NCI-H2029 (cell line): Measurements from ENCODE around the gene PGAM4.
"Not testable (repeated sequence)": the region's sequence is repeated elsewhere in the genome, so short reads cannot be mapped to it uniquely, and the experiment has no call there.

ENCODE experiments used
- DNase-seq: peaks from one replicate; lab custom pipeline; 2025; lab: John Stamatoyannopoulos, UW

The PGAM4 gene

GRCh38 chrX:77925764-77926163 is 43.7 kb downstream of the PGAM4 start:
- no peak for DNase-seq

DNA sequence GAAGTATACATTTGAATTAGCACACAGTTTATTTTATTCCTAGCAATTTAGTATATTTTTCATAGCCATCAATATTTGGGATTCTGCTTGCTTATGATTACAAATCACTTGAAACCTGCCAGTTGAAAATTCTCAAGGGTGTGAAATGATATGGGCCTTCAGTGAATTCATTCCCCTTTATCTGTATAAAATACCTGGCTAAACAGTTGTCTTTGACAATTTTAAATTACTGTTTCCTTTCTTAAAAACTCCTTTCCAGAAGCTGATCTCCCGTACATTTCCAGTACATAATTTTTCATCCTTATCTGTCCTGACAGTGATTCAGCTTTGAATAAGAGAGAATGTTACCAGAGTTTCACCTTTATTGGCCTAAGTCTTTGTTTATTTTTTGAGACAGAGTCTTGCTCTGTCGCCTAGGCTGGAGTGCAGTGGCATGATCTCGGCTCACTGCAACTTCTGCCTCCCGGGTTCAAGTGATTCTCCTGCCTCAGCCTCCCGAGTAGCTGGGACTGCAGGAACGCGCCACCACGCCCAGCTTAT is 45.0 kb downstream of the PGAM4 start:
- DNase-seq, result no peak

GRCh38 chrX:77922787-77923186 is 46.7 kb downstream of the PGAM4 start:
- DNase-seq, result no peak

DNA sequence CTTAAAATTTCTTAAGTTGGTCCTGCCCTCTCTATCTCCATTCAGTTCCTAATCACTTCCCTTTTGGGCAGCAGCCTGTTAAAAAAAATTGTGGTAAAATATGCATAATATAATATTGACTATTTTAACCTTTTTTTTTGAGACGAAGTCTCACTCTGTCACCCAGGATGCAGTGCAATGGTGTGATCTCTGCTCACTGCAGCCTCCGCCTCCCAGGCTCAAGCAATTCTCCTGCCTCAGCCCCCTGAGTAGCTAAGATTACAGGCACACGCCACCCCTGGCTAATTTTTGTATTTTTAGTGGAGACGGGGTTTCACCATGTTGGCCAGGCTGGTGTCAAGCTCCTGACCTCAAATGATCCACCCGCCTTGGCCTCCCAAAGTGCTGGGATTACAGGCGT is 50.1 kb downstream of the PGAM4 start:
- not testable (repeated sequence) for DNase-seq

- DNase-seq, result no peak
These were observed 50.9 kb downstream of the PGAM4 start for GRCh38 chrX:77918568-77918967.
